Skeletal muscle tissue (tissue), 4 donors: Measurements from ENCODE around the gene SLC37A2. TPM values are rescaled to one million over a fixed set of nuclear protein-coding genes. Genes with fewer than 3 reads are reported as not detected.

Experiments used
- H3K27ac ChIP-seq: one replicate; pipeline ENCODE4 v1.7.0; 2013; ENCODE audit warnings: mild to moderate bottlenecking, low read depth, low read length, inconsistent platforms
- H3K27me3 ChIP-seq, 3 donors: one replicate each; pipeline ENCODE4 v1.7.0; 2013; ENCODE audit warnings: low read length in 3 of 3; ENCODE audit not compliant: control insufficient read depth in 3 of 3, insufficient read depth in 3 of 3
- H3K36me3 ChIP-seq, 3 donors: one replicate each; pipeline ENCODE4 v1.7.0; 2013; ENCODE audit warnings: low read length in 3 of 3; ENCODE audit not compliant: control insufficient read depth in 3 of 3, insufficient read depth in 3 of 3
- H3K4me1 ChIP-seq, 3 donors: one replicate each; pipeline ENCODE4 v1.7.0; 2013; ENCODE audit warnings: low read length in 3 of 3, mild to moderate bottlenecking in 3 of 3; ENCODE audit not compliant: control insufficient read depth in 3 of 3, insufficient read depth in 3 of 3
- H3K4me3 ChIP-seq, 3 donors: one replicate each; pipeline ENCODE4 v1.7.0; 2013; ENCODE audit warnings: low read length in 3 of 3
- H3K9ac ChIP-seq, 3 donors: one replicate each; pipeline ENCODE4 v1.7.0; 2013; ENCODE audit warnings: low read length in 3 of 3, mild to moderate bottlenecking in 3 of 3, moderate library complexity in 2 of 3, low read depth in 1 of 3
- H3K9me3 ChIP-seq, 3 donors: one replicate each; pipeline ENCODE4 v1.7.0; 2013; ENCODE audit warnings: low read length in 3 of 3; ENCODE audit not compliant: control insufficient read depth in 3 of 3
- total RNA-seq: library from RNA; depleted of rRNA; stranded (reverse); fragments of >200 nt; gene quantifications from one replicate; pipeline ENCODE4 v1.2.3, GENCODE V29; 2014
- donor health status: Osteomylitis.

The SLC37A2 gene
- total RNA-seq, 1 donor from 2014 or later, result 3.7 TPM

- Histone ChIP-seq H3K36me3 (no peaks in the 10 kb centered on the region), H3K27ac (no peak overlapping the region), H3K9me3 (no peaks in the 10 kb centered on the region), H3K4me1 (peaks cover 0 to 4% (median 0%) of the 10 kb centered on the region in 3 donors), H3K9ac (no peak overlapping the region), H3K4me3 (no peak overlapping the region), H3K27me3 (peaks cover 4 to 8% (median 8%) of the 10 kb centered on the region in 3 donors)
Observed at GRCh38 chr11:125139778-125140177, 76.7 kb downstream of the SLC37A2 start.

Other genes starting within 250 kb of the SLC37A2 start
- gene ROBO3, start 197.9 kb upstream of the SLC37A2 start, total RNA-seq, result 12.0 TPM
- gene ROBO4, start 165.4 kb upstream of the SLC37A2 start, total RNA-seq, result 14.1 TPM
- gene HEPN1, start 144.1 kb upstream of the SLC37A2 start, total RNA-seq, result not detected
- gene HEPACAM, start 127.3 kb upstream of the SLC37A2 start, total RNA-seq, result 1.6 TPM
- gene CCDC15, start 109.1 kb upstream of the SLC37A2 start, total RNA-seq, result 2.6 TPM
- gene TMEM218, start 48.3 kb downstream of the SLC37A2 start, total RNA-seq, result 37.1 TPM
- 6.8 TPM for gene PKNOX2, start 101.4 kb downstream of the SLC37A2 start, total RNA-seq